Mesendoderm (in vitro differentiated cells): ENCODE results near the gene YTHDF1.

ENCODE experiments used
- DNase-seq: peaks from one replicate; pipeline ENCODE4 v3.0.0; 2013
- H2AK5ac ChIP-seq: 2 replicates; pipeline ENCODE4 v1.6.1; 2013; ENCODE audit warnings: low read length, inconsistent platforms
- H2BK120ac ChIP-seq: 2 replicates; pipeline ENCODE4 v1.6.1; 2013; ENCODE audit warnings: low read depth, mild to moderate bottlenecking, low read length, moderate library complexity, mixed read lengths
- H2BK15ac ChIP-seq: replicated peaks from 2 replicates; pipeline ENCODE4 v1.6.1; 2013; ENCODE audit warnings: low read depth, mild to moderate bottlenecking, moderate library complexity
- H2BK5ac ChIP-seq: 2 replicates; pipeline ENCODE4 v1.6.1; 2013; ENCODE audit warnings: low read length, inconsistent platforms
- H3K18ac ChIP-seq: 2 replicates; pipeline ENCODE4 v1.6.1; 2013; ENCODE audit warnings: mild to moderate bottlenecking, low read length, mixed read lengths
- H3K23ac ChIP-seq: one replicate; pipeline ENCODE4 v1.6.1; 2013; ENCODE audit warnings: low read length
- H3K27ac ChIP-seq: 2 replicates; pipeline ENCODE4 v1.5.1; 2013; ENCODE audit warnings: low read depth, mild to moderate bottlenecking, inconsistent platforms, low read length, moderate library complexity
- H3K27me3 ChIP-seq: 2 replicates; pipeline ENCODE4 v1.6.1; 2013; ENCODE audit warnings: low read length, control low read depth, mild to moderate bottlenecking, inconsistent platforms; ENCODE audit not compliant: insufficient read depth, poor library complexity
- H3K36me3 ChIP-seq: 2 replicates; pipeline ENCODE4 v1.6.1; 2013; ENCODE audit warnings: low read length, inconsistent platforms; ENCODE audit not compliant: control insufficient read depth, insufficient read depth
- H3K4ac ChIP-seq: one replicate; pipeline ENCODE4 v1.6.1; 2013; ENCODE audit warnings: low read depth, mild to moderate bottlenecking, low read length, moderate library complexity
- H3K4me1 ChIP-seq: 2 replicates; pipeline ENCODE4 v1.6.1; 2013; ENCODE audit warnings: low read depth, low read length, inconsistent platforms; ENCODE audit not compliant: control insufficient read depth
- H3K4me2 ChIP-seq: 2 replicates; pipeline ENCODE4 v1.6.1; 2013; ENCODE audit warnings: low read length
- H3K4me3 ChIP-seq: 2 replicates; pipeline ENCODE4 v1.5.1; 2013; ENCODE audit warnings: mild to moderate bottlenecking, low read length
- H3K56ac ChIP-seq: one replicate; pipeline ENCODE4 v1.6.1; 2013; ENCODE audit warnings: low read length
- H3K79me1 ChIP-seq: 2 replicates; pipeline ENCODE4 v1.6.1; 2013; ENCODE audit warnings: low read length, inconsistent platforms
- H3K79me2 ChIP-seq: 2 replicates; pipeline ENCODE4 v1.6.1; 2013; ENCODE audit warnings: mild to moderate bottlenecking, low read length; ENCODE audit not compliant: control insufficient read depth, insufficient read depth
- H3K9ac ChIP-seq: 2 replicates; pipeline ENCODE4 v1.6.1; 2013; ENCODE audit warnings: low read length, inconsistent platforms
- H4K5ac ChIP-seq: one replicate; pipeline ENCODE4 v1.6.1; 2013; ENCODE audit warnings: low read length
- H4K8ac ChIP-seq: one replicate; pipeline ENCODE4 v1.6.1; 2013; ENCODE audit warnings: low read depth, mild to moderate bottlenecking, control low read depth, low read length, moderate library complexity
- WGBS: extraction: QIAGEN DNeasy Blood & Tissue Kit; methylation state at CpG from one replicate; pipeline ENCODE4 v1.1.7; 2013; ENCODE audit warnings: low lambda C conversion rate, missing lambda C conversion rate; ENCODE audit not compliant: insufficient coverage; ENCODE audit errors: extremely low coverage; 5-methylcytosine and 5-hydroxymethylcytosine counted together

YTHDF1 gene

DNA sequence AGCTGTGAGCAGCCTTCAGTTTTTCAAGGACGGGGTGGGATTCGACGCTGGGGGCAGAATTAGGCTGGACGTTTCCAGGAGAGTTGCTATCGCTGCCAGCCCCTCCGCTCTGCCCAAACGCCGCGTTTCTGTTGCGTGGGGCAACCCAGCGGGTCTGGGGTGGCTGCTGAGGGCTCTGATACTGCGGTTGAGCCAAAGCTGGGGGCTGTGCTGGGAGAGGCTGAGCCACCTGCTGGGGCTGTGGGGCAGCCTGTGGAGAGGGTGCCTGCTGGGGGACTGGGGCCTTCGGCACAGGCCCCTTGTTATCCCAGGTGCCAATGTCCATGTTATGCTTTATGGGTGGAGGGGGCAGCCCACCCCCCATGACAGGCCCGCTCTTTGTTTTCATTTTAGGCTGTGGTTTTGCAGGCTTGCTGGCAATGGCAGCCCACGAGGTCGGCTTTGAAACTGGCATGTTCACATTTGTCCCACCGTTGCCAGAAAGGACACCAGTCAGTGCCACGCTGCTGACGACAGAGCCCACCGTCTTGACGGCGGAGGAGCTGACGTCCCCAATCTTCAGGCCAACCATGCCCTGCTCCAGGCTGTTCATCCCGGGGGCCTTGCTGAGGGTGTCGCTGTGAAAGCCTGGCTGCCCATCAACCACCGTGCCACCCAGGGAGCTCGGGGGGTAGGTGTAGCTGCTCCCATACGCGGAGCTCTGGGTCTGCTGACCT, 13.0 kb downstream of the YTHDF1 start:
- Histone ChIP-seq H3K4me2 (no peak overlapping the region), H2BK120ac (no peak overlapping the region), H3K9ac (no peak overlapping the region), H3K4me1 (no peaks in the 10 kb centered on the region), H2BK15ac (no peak overlapping the region), H3K79me2 (peaks cover 89% of the 10 kb centered on the region), H4K8ac (no peak overlapping the region), H2BK5ac (no peak overlapping the region), H2AK5ac (no peak overlapping the region), H3K23ac (no peak overlapping the region), H3K27ac (no peak overlapping the region), H3K18ac (no peak overlapping the region), H4K5ac (no peak overlapping the region), H3K4me3 (no peak overlapping the region), H3K56ac (no peak overlapping the region), H3K27me3 (no peaks in the 10 kb centered on the region), H3K79me1 (peaks cover 18% of the 10 kb centered on the region), H3K4ac (no peak overlapping the region), H3K36me3 (peaks cover 28% of the 10 kb centered on the region)
- no peak for DNase-seq
- WGBS: no CpG with 5 or more reads among the region's 29 CpGs

DNA sequence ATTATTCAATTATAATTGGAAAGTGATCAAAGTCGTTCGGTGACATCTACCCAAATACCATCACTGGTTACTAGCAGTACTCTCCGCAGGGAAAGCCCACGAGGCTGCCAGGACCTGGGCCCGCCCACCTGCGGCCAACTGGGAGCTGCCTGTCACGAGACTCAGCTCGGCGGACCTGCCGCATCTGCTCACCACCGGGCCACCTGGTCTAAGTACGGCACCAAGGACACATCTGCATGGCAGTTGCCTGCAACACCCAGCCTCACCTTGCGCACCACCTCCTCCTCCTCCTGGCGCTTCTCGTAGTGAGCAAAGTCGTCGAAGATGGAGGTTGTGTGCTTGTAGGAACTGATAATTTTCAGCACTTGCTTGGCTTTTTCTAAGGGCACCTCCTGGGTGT, 13.9 kb downstream of the YTHDF1 start:
- Histone ChIP-seq H3K36me3 (peaks cover 28% of the 10 kb centered on the region), H3K4me2 (no peak overlapping the region)
- WGBS: no CpG with 5 or more reads among the region's 17 CpGs

DNA sequence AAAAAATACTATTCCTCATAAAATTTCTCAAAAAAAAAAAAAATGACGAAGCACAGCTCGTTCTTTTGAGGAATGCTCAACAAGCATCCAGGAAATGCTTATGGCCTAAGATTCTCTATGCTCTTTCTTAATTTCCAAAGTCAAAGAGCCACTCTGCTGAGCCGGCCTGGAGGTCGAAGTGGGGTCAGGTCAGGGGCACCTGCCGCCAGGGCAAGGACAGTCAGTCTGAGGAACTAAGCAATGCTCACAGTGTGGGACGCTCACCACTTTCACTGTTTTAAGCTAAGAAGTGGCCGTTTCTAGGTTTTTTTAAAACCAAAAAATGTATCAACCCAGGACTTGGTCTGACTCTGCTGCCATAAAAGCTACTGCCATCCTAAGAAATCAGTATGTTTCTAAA, 17.3 kb downstream of the YTHDF1 start:
- Histone ChIP-seq H3K4ac (no peak overlapping the region), H3K23ac (no peak overlapping the region), H3K18ac (no peak overlapping the region), H3K4me1 (no peaks in the 10 kb centered on the region), H3K9ac (no peak overlapping the region), H2BK120ac (no peak overlapping the region), H2BK15ac (no peak overlapping the region), H2BK5ac (no peak overlapping the region), H3K79me2 (peaks cover 65% of the 10 kb centered on the region), H3K27ac (no peak overlapping the region), H3K56ac (no peak overlapping the region), H3K79me1 (peaks cover 18% of the 10 kb centered on the region), H2AK5ac (no peak overlapping the region), H3K4me2 (no peak overlapping the region), H3K4me3 (no peak overlapping the region), H3K27me3 (no peaks in the 10 kb centered on the region), H4K8ac (no peak overlapping the region), H4K5ac (no peak overlapping the region), H3K36me3 (peaks cover 21% of the 10 kb centered on the region)
- no CpG with 5 or more reads among the region's 7 CpGs for WGBS
- no peak for DNase-seq

More for the DNA sequence above, 13.9 kb downstream of the YTHDF1 start:
- H3K23ac ChIP-seq: no peak overlapping the region
- H3K27ac ChIP-seq: no peak overlapping the region
- no peak overlapping the region for H2BK15ac ChIP-seq
- no peak overlapping the region for H2AK5ac ChIP-seq
- peaks cover 20% of the 10 kb centered on the region for H3K79me1 ChIP-seq
- no peak overlapping the region for H2BK120ac ChIP-seq
- no peaks in the 10 kb centered on the region for H3K4me1 ChIP-seq
- H2BK5ac ChIP-seq: no peak overlapping the region
- no peaks in the 10 kb centered on the region for H3K27me3 ChIP-seq
- DNase-seq: no peak
- H3K9ac ChIP-seq: no peak overlapping the region
- H3K4me3 ChIP-seq: no peak overlapping the region
- no peak overlapping the region for H3K56ac ChIP-seq
- H3K4ac ChIP-seq: no peak overlapping the region
- no peak overlapping the region for H3K18ac ChIP-seq
- no peak overlapping the region for H4K5ac ChIP-seq
- no peak overlapping the region for H4K8ac ChIP-seq
- H3K79me2 ChIP-seq: peaks cover 91% of the 10 kb centered on the region

DNA sequence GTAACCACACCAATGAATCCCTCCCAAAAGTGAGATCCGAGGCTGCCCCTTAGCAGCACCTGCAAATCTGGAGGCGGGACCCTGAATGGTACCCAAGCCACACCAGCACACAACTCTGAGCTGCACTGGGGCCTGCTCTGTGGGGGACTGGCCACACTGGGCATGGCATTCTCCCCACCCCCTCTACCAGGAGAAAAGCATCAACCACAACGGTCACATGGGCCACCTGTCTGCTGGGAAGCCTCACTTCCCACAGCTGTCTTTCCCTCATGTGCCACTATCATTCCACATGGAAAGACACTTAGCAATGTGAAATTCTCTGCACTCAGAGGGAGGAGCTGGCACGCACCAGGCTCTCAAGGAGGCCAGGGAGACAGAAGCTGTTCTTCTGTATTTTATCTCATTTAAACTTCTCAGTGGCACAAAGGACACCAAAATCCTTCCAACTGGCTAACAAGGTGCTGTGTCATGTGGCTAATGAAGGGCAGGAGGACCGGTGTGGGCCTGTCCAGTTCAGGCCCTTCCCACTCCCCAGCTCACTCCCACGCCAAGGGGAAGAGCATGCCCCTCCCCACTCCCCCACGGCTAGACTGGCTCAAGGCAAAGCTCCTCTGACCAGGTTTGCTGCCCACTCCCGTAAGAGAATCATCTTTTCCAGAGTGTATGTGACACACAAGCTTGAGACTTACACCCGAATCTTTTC, 19.0 kb downstream of the YTHDF1 start:
- no peak overlapping the region for H2BK5ac ChIP-seq
- no CpG with 5 or more reads among the region's 9 CpGs for WGBS
- H3K27me3 ChIP-seq: no peaks in the 10 kb centered on the region
- H2BK120ac ChIP-seq: no peak overlapping the region
- no peak overlapping the region for H4K5ac ChIP-seq
- H3K27ac ChIP-seq: no peak overlapping the region
- H3K23ac ChIP-seq: no peak overlapping the region
- H2BK15ac ChIP-seq: no peak overlapping the region
- no peaks in the 10 kb centered on the region for H3K4me1 ChIP-seq
- H2AK5ac ChIP-seq: no peak overlapping the region
- no peak overlapping the region for H3K4ac ChIP-seq
- no peak overlapping the region for H3K4me2 ChIP-seq
- H3K56ac ChIP-seq: no peak overlapping the region
- peaks cover 18% of the 10 kb centered on the region for H3K79me1 ChIP-seq
- peaks cover 9% of the 10 kb centered on the region for H3K36me3 ChIP-seq
- no peak overlapping the region for H3K18ac ChIP-seq
- H3K79me2 ChIP-seq: peaks cover 49% of the 10 kb centered on the region
- no peak for DNase-seq
- H4K8ac ChIP-seq: no peak overlapping the region
- H3K4me3 ChIP-seq: no peak overlapping the region
- H3K9ac ChIP-seq: no peak overlapping the region

DNA sequence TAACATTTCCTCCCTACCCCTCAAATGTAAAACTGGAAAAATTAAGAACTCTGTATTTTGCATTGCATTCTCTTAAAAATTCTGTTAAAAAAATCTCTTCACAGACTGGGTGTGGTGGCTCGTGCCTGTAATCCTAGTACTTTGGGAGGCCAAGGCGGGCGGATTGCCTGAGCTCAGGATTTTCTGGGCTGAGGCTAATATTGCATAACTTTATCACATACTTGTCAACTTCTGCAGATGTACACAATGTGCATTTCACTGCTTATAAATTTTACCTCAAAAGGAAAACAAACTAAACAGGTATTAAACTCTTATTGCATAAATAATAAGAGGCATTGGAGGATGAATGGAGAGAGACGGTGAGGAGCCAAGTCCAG, 21.1 kb downstream of the YTHDF1 start:
- H3K79me2 ChIP-seq: peaks cover 28% of the 10 kb centered on the region
- H3K18ac ChIP-seq: no peak overlapping the region
- H3K23ac ChIP-seq: no peak overlapping the region
- no peak overlapping the region for H4K8ac ChIP-seq
- no peak overlapping the region for H3K56ac ChIP-seq
- H2BK120ac ChIP-seq: no peak overlapping the region
- no peak overlapping the region for H3K4me2 ChIP-seq
- peaks cover 18% of the 10 kb centered on the region for H3K79me1 ChIP-seq
- no peak for DNase-seq
- no peak overlapping the region for H3K4ac ChIP-seq
- no peak overlapping the region for H2BK5ac ChIP-seq
- no peaks in the 10 kb centered on the region for H3K27me3 ChIP-seq
- no peak overlapping the region for H4K5ac ChIP-seq
- no peaks in the 10 kb centered on the region for H3K4me1 ChIP-seq
- H2AK5ac ChIP-seq: no peak overlapping the region
- H3K27ac ChIP-seq: no peak overlapping the region
- H3K4me3 ChIP-seq: no peak overlapping the region
- H3K9ac ChIP-seq: no peak overlapping the region
- no peak overlapping the region for H2BK15ac ChIP-seq
- WGBS: no CpG with 5 or more reads among the region's 4 CpGs
- H3K36me3 ChIP-seq: peaks cover 4% of the 10 kb centered on the region
